ENCODE results near the gene SDSL.
A peak's percentile ranks its signal among the peaks of the same experiment; 100 is the strongest.

The SDSL gene

GRCh38 chr12:113449299-113449698 is 27.1 kb downstream of the SDSL start:
- DNase-seq (ENCODE audit: low read depth) = no peak

- DNase-seq (ENCODE audit: low read depth) = no peak
Measured at GRCh38 chr12:113449839-113450238, 27.7 kb downstream of the SDSL start.

GRCh38 chr12:113452458-113452857 is 30.3 kb downstream of the SDSL start:
- DNase-seq (ENCODE audit: low read depth) = no peak

- no peak for DNase-seq (ENCODE audit: low read depth)
Measured at GRCh38 chr12:113453330-113453729, 31.1 kb downstream of the SDSL start.

- no peak for DNase-seq (ENCODE audit: low read depth)
Measured at GRCh38 chr12:113456199-113456598, 34.0 kb downstream of the SDSL start.

- DNase-seq (ENCODE audit: low read depth) = no peak
Measured at GRCh38 chr12:113456761-113457160, 34.6 kb downstream of the SDSL start.

GRCh38 chr12:113457185-113457584 is 35.0 kb downstream of the SDSL start:
- DNase-seq (ENCODE audit: low read depth) = no peak

GRCh38 chr12:113457710-113458109 is 35.5 kb downstream of the SDSL start:
- no peak for DNase-seq (ENCODE audit: low read depth)

GRCh38 chr12:113459981-113460380 is 37.8 kb downstream of the SDSL start:
- DNase-seq (ENCODE audit: low read depth) = no peak

GRCh38 chr12:113461666-113462065 is 39.5 kb downstream of the SDSL start:
- no peak for DNase-seq (ENCODE audit: low read depth)

- peak; percentile 61 for DNase-seq (ENCODE audit: low read depth)
Measured at GRCh38 chr12:113462117-113462774, 40.1 kb downstream of the SDSL start.

- DNase-seq (ENCODE audit: low read depth) = no peak
Measured at GRCh38 chr12:113462998-113463745, 41.0 kb downstream of the SDSL start.

- DNase-seq (ENCODE audit: low read depth) = no peak
Measured at GRCh38 chr12:113463746-113464451, 41.7 kb downstream of the SDSL start.

GRCh38 chr12:113464452-113464775 is 42.2 kb downstream of the SDSL start:
- DNase-seq (ENCODE audit: low read depth) = no peak

GRCh38 chr12:113464852-113465719 is 42.9 kb downstream of the SDSL start:
- DNase-seq (ENCODE audit: low read depth) = no peak

- no peak for DNase-seq (ENCODE audit: low read depth)
Measured at GRCh38 chr12:113465808-113466453, 43.8 kb downstream of the SDSL start.

GRCh38 chr12:113466454-113467141 is 44.4 kb downstream of the SDSL start:
- DNase-seq (ENCODE audit: low read depth) = no peak

- no peak for DNase-seq (ENCODE audit: low read depth)
Measured at GRCh38 chr12:113467142-113467501, 44.9 kb downstream of the SDSL start.

GRCh38 chr12:113467502-113468364 is 45.6 kb downstream of the SDSL start:
- DNase-seq (ENCODE audit: low read depth) = no peak
